NCI-H526 (cell line): ENCODE results near the gene C1S.

Source experiments
- DNase-seq, 2 experiments: peaks; one replicate each; lab custom pipeline; 2025; lab: John Stamatoyannopoulos, UW

C1S gene

DNA sequence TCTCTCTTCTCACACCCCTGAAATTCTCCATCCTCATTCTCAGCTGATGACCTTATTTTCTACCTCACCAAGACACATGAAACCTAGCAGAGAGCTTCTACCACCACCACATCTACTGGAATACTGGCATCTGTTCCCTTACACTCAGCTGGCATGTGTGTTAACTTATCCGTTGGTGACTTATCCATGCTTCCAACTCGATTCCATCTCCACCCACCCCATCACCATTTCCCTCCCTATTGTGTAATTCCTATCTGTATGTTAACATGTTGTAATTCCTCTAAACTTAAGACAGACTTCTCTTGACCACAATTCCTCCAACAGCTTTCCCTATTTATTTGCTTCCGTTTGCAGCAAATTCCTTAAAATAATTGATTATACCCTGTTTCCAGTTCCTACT is 15.4 kb downstream of the C1S start:
- no peak for DNase-seq

DNA sequence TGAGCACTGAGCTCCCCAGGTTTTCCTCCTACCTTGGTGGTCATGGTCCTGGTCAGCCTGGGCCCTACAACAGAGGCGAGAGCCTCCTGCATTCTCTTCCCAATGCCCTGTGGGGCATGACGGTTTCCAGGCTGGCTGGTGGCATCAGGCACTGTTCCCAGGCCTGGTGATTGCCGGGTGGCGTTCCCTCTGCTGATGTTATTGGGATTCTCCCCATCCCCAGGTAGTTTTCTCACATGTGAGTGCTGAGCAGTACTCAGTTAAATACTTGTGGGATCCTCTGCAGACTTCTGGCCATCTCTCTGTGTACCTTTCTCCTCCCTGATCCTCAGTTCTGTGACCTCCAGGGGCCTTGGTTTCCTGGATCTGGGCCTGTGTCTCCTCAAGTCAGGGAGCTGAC is 16.0 kb downstream of the C1S start:
- DNase-seq, result no peak

DNA sequence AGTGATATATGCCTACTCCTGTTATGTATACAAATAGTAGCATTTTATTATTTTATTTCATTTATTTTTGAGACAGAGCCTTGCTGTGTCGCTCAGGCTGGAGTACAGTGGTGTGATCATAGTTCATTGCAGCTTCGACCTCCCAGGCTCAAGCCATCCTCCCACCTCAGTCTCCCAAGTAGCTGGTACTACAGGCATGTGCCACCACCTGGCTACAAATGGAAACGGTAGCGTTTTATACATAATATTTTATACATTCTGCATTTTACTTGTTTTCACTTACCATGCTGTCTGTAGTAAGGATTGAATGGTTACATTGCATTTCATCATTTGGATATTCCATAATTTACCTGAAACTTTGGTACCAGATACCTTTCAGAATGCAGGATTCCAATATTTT is 17.6 kb downstream of the C1S start:
- peak in 1 of 2 experiments; percentile 5 for DNase-seq

DNA sequence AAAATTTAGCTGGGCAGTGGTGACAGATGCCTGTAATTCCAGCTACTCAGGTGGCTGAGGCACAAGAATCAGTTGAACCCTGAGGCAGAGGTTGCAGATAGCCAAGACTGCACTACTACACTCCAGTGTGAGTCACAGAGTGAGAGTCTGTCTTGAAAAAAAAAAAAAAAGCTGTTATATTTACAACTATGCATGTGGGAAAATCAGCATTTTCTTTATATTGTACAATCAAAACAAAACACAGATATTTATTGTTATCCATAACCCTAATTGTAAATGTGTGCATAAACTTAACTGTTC is 19.3 kb downstream of the C1S start:
- no peak for DNase-seq

DNA sequence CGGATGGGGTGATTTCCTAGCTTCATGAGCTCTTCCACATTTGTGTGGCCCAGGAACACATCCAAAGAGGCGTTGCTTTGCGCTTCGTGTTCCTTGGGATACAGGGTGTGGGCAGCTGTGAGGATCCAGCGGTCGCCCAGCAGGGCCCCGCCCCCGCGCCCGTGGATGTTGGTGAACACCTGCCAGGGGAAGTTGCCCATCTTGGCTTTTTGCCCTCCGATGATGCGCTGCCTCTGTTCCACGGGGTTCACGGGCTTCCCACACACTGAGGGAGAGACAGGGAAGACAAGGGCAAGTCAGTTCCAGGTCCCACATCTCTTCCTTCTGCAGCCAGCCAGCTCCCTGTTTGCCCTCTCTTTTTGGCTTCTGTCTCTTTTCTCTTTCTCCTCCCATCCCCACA is 20.5 kb downstream of the C1S start:
- DNase-seq, result no peak

DNA sequence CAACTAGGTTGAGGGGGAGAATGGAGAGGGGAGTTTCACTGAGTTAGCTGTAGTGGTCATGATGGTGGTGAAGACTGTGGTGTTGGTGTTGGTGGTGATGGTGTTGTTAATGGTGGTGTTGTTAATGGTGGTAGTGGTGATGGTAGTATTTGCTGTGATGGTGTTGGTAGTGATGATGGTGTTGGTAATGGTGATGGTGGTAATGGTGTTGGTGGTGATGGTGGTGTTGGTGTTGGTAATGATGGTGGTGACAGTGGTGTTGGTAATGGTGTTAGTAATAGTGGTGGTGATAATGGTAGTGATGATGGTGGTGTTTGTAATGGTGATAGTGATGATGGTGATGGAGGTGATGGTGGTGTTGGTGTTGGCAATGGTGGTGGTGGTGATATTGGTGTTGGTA is 22.6 kb downstream of the C1S start:
- DNase-seq, result no peak

DNA sequence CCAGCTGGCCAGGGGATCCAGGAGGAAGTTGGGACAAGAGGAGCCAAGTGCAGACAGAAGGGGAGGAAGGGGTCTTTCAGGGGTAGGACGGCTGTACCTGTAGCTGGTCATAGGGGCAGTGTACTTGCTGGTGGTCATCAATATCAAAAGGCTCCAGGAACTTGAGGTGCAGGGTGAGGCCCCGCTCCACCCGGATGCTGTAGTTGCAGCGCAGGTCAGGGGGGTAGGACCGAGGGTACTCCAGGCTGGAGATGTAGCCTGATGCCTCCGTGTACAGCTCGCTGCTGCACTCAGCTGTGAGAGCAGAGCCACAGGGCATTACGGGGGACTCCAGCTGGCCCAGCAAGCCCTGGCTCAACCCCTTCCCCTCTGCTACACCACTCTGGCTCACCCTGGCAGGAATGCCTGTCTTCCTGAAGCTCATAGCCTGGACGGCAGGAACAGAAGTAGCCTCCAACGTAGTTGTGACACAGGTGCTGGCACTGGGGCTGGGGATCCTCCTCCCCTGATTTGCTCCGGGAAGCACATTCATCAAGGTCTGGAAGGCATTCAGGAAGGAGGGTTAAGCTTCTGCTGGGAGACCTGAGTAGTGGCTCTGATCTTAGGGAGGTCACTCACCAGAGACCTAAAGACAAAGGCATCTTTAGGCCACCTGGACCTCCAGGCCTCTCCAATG is 28.8 kb downstream of the C1S start:
- DNase-seq, result no peak

DNA sequence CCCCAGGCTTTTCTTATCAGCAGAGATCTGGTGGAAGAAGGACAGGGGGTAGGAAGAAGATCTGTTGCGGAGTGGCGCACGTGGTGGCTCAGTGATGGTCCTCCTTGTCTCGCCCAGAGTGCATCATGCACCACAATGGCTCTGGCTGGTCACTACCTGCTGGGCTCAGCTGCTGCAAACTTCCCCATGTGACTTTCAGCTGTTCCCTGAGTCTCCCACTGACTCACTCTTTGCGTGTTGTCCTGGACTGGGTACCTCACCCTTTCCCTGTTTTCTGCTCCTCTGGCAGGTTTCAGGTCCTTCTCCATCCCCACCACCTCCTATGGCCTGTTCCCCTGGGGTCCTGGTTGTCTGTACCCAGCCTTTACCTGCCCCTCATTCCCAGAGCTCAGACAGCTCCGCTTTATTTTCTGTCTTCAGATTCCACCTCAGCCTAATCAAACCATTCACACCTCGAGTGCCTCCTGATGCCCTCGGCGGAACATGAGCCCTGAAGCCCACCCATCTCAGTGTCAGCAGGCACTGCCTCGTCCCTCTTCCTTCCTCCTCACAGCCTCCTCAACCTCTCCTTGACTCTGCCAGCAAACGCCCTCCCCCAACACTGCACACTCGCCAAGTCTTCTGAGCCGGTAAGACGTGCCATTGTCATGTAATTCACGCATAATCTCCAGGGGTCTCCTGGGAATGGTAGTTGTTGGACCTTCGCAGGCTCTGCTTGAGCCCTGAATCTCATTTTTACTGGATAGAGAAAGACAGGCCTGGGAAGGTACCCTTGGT is 29.9 kb downstream of the C1S start:
- DNase-seq, result no peak

DNA sequence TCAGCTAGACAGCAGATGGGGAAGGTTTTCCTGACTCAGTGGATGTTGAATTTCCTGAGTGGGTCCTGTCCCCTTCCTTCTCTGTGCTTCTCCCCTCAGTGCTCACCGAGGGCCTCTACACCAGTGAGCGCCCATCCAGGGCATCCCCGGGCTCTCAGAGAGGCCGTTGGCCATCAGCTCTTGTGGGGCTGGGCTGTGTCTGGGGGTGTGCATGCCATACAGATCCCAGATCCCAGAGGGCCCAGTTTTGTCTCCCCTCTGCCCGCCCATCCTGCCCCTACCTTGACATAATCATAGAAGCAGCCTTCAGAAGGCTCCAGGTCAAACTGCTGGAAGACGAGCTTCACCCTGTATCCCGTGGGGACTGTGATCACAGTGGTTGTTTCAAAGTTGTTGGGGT is 30.7 kb downstream of the C1S start:
- no peak for DNase-seq

DNA sequence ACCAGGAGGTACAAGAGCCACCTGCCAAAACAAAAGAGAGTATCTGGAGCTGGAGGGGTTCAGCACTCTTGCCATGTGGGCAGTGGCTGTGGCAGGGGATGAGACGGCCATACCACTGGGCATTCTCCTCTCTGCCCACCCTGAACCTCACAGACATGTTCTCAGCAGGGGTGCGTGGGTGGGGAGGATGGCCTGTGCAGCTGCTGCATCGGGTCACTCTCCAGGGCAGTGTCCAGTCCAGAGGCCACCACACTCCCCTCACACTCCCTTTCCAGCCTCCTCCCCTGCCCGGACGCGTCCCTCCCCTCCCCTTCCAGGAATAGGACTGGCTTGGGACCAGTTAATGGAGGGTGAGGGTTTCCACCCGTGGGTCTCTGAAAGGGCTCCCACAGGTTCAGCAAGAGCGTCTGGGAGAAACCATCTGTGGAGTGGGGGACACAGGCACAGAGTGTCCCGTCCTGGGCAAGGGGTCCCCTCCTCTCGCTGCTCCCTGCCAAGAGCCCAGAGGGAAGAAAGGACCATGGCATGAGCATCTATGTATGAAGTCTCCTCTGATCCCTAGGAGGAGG is 31.2 kb downstream of the C1S start:
- DNase-seq, result no peak

DNA sequence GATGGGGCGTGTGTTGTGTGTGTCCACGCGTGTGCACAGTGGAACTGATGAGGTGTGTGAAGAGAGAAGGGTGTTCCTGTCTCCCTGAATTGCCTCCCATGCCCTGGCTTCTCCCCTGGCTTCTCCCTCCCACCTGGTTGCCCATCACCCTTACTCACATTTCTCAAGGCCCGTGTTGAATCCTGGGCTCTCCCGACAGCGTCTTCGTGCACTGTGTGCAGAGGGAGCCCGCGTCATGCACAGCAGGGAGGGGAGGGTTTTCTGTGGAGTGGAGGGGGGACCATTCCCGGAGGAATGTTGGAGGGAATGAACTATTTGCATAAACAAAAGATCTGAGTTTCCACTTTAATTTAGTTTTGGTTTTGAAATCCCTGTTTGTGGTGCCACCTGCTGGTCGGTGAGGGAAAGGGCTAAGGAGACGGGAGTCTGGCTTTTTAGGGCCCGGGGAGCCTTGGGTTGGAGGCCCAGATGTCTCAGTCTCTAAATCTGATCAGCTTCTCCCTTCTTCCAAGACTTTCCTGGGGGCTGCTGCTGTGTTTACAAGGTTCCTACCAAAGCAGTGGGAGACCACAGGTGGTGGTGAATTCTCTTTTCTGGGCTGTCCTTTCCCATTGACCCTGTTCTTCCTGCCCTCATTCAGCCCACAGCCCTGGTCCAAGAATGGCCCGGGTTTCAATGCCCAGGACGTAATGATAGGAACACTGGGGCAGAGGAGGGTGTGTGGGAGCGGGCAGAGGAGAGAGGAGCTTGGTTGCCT is 31.9 kb downstream of the C1S start, which contains the start of gene C1R:
TSS of gene C1R (minus strand) at position 217 of the 757 bp plus-strand sequence. CDS start at position 160, 57 bp downstream.
- peak; percentile 70 to 92 for DNase-seq

DNA sequence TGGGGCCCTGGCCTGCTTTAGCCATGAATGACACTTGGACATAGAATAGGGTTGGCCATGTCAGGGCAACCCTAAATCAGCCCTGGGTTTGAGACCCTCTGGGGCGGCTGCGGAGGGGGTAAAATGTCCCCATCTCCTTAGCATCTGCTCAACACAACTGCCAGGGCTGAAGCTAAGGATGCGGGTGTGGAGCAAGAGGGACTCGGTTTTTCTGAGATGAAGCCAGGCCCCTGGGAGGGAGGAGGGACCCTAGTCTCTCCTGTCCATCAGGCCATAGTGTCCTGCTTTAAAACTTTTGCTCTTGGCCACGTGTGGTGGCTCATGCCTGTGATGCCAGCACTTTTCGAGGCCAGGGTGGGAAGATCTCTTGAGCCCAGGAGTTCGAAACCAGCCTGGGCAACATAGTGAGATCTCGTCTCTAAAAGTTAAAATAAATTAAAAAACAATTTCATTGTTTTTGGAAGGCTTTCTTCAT is 32.5 kb downstream of the C1S start:
- DNase-seq, result no peak

DNA sequence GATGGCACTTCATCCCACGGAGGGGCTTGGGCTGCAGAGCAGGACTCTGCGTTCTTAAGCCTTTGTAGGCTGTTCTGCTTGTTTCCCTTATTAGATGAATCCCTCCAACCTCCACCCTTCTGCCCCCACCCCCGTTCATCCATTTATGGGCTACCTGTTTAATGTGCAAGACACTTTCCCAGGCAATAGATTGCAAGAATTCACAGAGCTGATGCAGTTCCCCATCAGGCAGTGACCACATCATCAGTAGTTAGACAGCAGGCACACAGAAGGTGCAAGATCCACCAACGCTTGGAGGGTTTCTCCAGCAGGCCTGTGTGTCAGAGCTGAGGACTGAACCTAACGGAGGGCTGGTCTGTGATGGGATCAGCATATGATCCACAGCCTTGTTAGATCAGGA is 33.0 kb downstream of the C1S start:
- no peak for DNase-seq

DNA sequence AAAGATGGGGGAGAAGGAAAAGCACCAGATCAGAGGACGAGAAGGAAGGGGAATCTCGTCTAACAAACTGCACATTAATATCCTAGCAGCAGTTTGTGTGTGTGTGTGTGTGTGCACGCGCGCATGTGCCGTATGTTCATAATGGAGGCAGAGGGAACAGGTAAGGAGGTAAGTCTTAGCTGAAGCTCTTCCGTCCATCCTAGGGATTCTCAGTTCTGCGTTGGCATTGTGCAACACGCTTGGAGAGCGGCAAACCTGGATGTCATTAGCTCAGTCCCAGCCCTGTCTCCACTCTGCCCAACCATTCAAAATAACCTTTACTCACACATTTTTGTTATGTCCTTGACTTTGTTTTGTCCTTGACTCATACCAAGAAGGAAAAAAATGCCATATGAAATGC is 33.4 kb downstream of the C1S start:
- peak in 1 of 2 experiments; percentile 21 for DNase-seq

DNA sequence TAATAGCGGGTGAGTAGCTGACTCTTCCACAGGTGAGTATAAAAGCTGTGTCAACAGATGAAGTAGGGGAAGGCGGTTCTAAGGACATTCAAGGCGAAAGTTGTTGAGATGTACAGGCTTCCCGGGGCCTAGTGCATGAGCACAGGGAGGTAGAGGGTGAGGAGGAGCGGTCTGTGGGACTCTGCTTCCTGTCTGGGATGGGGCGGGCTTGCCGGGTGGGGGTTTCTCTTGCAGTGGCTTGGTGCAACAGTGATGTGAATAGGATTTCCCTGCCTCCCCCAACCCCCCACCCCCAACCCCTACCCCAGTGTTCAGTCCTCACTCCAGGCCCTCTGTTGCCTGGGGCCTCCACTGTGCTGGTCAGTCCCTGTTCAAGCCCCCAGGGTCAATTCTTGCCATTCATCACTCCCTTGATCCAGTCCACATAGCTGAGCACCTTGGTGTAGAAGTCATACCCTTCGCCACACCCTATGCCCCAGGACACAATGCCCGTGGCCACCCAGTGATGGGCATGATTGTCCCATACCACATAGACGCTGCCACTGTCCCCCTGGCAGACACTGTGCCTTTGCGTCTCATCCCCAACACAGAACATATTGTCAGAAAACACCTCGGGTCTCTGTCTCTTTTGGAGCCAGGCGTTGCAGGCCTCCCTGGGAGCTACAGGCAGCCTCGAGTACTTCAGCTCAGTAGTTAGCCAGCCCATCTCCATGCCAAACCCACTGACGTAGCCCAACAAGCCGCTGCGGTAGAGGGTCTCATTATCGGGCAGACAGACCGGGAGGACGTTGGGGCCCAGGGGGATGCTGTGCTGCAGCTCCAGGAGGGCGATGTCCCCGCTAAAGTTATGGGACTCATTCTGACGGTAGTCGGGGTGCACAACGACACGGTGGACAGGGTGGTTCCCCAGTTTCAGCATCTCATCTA is 35.8 kb downstream of the C1S start:
- no peak for DNase-seq

DNA sequence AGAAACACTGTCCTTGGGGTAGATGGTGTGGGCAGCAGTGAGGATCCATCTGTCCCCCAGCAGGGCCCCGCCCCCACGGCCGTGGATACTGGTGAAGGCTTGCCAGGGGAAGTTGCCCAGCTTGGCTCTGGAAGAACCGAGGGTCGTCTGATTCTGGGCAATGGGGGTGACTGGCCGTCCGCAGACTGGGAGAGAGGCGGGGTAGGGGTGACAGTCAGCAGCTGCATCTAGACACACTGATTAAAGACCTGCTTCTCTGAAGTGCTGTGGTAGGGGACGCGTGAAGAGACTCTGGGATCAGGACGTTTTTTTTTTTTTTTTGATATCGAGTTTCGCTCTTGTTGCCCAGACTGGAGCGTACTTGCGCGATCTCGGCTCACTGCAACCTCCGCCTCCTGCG is 36.5 kb downstream of the C1S start:
- DNase-seq, result no peak

DNA sequence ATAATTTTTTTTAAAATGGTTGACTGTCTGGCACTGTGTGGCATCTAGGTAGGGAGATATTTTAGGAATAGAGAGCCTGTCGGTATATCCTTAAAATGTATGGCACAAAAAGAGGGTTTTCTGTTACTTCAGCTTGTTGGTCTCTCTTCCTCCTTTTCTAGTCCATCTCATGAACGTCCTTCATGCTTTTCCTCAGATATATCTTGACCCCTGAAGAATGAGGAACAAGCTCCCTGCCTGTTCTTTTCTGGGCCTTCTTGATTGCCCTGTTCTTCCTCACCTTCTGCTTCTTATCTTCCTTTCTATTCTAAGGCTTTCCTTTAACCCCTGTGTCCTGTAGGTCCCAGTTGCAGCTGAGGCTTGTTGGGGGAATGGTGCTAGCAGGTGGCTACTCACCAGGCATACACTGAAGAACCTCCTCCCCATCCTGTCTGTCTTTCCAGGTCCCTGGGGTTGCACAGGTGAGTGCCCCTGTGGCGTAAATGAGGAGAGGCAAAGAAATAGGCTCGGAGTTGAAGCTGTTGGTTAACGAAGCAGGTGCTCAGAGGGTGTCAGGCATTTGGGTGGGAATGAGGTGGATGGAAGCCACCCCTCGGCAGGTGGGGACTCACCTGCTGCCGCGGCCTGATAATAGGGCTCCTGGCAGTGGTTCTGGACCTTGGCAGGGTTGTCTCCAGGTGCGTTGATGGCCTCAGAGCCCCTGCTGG is 38.9 kb downstream of the C1S start:
- peak in 1 of 2 experiments; percentile 6 for DNase-seq

DNA sequence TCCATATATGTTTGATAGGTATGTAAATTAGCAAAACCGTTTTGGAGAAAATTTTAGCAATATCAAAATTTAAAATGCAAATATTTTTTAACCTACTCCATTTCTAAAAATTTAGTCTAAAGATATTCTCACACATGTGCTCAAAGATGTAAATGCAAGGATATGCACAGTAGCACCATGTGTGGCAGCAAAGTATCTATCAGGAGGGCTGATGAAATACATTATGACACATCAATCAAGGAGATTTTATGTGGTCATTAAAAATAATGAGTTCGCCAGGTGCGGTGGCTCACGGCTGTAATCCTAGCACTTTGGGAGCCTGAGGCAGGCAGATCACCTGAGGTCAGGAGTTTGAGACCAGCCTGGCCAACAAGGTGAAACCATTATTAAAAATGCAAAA is 39.7 kb downstream of the C1S start:
- DNase-seq, result peak; percentile 25 to 43

DNA sequence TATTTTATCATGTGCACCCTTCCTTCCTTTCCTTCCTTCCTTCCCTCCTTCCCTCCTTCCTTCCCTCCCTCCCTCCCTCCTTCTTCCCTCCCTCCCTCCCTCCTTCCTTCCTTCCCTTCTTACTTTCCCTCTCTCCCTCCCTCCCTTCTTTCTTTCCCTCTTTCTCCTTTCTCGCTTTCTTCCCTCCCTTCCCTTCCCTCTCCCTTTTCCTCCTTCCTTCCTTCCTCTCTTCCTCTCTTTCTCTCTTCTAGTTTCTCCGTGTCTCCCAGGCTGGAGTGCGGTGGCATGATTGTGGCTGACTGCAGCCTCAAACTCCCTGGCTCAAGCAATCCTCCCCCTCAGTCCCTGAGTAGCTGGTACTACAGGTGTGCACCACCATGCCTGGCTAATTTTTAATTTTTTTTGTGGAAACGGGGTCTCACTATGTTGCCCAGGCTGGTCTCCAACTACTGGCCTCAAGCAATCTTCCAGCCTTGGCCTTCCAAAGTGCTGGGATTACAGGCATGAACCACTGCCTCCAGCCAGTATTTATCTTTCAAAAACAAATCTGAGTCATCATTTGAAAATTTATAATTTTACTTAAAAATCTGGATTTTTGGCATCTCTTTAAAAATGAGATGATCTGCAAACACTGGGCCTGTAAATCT is 40.7 kb downstream of the C1S start:
- no peak for DNase-seq

DNA sequence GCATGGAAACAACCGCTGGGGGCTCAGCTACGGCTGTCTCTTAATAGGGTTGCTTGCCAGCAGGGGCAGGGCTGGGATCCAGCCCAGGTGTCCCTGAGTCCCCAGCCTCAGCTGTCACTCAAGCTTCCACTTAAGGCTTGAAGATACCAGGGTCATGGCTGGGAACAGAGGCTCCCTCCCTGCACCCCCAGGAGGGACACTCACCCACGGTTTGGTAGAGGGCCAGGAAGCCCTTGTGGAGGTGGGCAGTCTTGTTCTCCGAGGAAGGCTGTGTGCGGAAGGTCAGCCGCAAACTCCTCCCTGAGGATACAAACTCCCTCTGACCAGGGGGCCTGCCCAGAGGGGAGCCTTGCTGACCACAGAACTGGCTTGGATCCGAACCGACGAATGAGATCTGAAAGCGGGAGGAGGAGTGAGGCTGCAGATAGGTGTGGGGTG is 41.2 kb downstream of the C1S start:
- no peak for DNase-seq
